Measurements from ENCODE around the gene ARHGAP19.

Gene ARHGAP19

GRCh38 chr10:97190450-97190849 lies 102.0 kb downstream of the ARHGAP19 start:
- DNase-seq = no peak

DNA sequence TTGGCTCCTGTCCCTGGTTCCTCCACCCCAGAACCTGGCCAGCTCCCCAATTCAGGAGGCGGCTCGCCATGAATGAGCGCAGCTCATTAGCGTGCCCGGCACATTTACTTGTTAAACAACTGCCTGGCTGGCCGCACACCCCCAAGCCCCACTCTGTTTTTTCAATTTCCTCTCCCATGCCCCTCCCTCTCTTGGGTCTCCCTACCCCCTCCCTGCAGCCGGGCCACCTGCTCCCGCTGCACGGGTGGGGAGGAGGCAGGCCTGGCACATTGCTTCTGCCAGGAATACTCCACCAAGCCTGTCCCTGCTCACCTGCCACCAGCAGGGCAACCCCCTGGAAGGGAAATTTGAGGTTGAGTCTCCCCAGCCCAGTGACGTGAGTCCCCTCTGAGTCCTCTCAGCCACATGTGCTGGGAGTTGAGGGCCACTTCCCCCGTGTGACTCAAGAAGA lies 104.2 kb downstream of the ARHGAP19 start:
- DNase-seq = no peak

DNA sequence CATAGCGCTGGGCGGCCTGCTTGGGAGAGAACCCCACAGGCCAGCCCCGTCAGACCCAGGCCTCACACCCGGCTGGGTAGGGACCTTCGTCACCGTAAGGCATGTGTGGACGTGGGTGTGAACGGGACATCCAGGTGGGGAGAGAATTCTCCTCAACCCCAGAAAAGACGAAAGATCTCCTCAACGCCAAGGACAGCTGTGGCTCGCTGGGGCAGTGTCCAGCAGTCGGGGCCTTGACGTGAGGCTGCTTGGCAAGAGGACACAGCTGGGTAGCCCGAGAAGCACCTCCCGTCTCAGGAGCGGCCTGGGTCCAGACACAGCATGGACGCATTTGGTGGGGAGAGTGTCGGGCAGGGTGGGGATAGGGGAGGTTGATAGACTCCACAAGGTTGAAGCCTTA lies 105.5 kb downstream of the ARHGAP19 start:
- DNase-seq = no peak

GRCh38 chr10:97185326-97186058 lies 106.9 kb downstream of the ARHGAP19 start, which contains the start of gene SLIT1:
Gene SLIT1, minus strand, starts transcription at chr10:97185959. Its CDS starts 285 bp downstream, at chr10:97185674.
- no peak for DNase-seq

DNA sequence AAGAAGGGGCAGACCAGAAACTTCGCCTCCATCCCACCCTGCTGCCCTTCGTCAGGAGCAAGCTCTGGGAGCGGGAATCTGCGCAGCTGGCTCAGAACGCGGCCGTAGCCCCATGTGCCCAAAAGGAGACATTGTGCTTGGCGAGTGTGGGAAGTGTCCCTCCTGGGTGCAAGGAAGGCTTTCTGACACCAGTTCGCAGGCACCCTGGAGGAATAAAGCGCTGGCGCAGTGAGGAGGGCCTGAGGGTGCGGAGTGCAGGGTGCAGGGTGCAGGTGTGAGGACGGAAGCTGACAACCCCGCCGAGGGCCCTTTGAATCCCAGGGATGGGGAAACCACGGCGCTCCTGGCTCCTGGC lies 107.5 kb downstream of the ARHGAP19 start:
- DNase-seq = no peak

GRCh38 chr10:97183314-97183713 lies 109.1 kb downstream of the ARHGAP19 start:
- DNase-seq = no peak

- DNase-seq = no peak
These were observed 110.0 kb downstream of the ARHGAP19 start for GRCh38 chr10:97182288-97182990.

DNA sequence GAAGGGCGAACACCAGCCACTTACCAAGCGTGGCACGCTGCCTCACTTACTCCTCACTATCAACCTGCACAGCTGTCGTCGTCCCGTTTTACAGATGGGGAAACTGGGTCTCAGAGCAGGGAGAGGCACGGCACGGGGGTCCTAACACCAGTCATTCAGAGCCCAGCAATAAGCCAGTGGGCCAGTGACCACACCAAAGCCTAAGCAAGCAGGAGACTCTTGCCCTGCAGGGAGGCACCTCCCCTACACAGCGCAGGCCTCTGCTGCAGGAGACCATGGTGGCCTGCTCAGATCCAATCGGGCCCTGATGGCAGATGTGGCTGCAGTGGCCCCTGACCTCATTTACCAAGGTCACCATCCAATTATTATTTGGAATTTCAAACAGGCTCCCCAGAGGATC lies 111.5 kb downstream of the ARHGAP19 start:
- DNase-seq = no peak

GRCh38 chr10:97180363-97180755 lies 112.1 kb downstream of the ARHGAP19 start:
- no peak for DNase-seq

DNA sequence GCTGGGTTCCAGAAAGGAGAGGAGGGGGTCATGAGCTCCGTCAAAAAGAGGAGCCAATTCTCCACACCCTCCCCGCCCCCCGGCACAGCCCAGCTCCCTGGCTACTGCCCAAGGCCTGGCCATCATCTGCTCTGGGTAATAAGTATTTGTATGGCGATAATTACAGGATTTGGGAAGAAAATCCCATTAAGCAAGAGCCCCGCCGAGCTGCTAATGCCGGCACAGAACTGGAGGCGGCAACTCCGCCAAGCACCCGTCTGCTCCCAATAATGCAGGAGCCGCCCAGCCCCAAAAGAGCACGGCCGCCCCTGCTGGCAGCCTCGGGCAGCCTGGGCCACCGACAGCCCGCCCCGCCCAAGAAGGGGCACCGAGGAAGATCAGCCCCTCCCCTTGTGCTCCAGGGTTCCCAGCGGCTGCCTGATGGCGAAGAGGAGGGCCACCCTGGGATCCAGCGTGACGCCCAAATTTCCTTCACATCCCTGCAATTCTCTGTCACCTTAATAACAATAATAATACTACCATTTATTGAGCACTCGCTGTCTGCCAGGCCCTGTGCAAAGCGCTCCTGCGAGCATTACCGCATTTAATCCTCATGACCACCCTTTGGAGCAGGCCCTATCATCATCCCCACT lies 112.6 kb downstream of the ARHGAP19 start:
- no peak for DNase-seq

GRCh38 chr10:97179311-97179710 lies 113.1 kb downstream of the ARHGAP19 start:
- DNase-seq = no peak

DNA sequence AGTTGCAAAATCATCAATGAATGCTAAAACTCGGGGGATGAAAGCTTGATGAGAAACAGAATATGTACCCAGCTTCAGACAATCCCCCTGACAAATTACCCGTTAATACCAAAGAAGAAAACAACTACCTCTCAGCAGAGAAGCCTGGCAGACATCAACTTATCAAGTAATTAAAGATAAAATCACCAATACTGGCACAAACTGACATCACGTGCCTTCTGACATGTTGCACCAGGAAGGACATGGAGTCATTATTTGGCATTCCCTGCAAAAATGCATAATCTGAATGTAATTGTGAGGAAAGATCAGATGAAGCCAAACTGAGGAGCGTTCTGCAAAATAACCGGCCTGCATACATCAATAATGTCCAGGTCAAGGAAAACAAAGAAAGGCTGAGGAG lies 114.4 kb downstream of the ARHGAP19 start:
- no peak for DNase-seq

DNA sequence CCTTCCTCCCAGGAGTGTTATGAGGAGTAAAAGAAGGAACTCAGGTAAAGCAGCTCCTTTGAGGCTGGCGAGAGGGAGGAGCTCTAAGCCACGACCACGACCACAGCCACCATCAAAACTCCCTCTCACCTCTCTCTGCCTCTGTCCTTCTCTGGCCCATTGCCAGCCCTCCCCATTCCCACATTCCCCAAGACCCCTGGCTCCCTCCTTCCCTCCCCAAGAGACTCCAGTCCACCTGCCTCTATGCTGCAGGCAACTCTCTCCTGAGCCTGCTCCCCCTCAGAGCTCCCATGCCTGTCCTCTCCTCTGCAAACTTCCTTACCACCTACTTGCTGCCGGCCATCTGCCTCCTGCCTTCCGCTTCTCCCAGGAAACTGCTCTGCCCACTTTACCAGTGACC lies 116.2 kb downstream of the ARHGAP19 start:
- DNase-seq = no peak

DNA sequence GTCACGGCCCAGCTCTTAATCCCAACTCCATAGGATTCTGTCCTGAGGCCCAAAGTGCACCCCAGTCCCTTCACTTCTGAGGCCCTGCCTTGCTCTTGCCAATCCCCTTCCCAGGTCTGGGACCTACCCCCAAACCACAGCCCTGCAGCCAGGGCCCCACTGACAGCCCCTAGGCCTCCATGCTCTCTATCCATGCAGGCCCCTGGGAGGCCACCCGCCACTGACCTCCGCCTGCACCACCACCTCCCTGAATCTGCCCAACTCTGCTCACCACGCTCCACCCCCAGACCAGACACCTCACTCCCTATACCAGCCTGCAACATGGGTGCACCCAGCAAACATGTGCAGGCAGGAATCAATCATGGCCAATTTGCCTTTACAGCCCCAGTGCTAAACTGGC lies 116.9 kb downstream of the ARHGAP19 start:
- no peak for DNase-seq

- DNase-seq = no peak
These were observed 117.5 kb downstream of the ARHGAP19 start for GRCh38 chr10:97174941-97175340.

- no peak for DNase-seq
These were observed 118.1 kb downstream of the ARHGAP19 start for GRCh38 chr10:97174276-97174775.

DNA sequence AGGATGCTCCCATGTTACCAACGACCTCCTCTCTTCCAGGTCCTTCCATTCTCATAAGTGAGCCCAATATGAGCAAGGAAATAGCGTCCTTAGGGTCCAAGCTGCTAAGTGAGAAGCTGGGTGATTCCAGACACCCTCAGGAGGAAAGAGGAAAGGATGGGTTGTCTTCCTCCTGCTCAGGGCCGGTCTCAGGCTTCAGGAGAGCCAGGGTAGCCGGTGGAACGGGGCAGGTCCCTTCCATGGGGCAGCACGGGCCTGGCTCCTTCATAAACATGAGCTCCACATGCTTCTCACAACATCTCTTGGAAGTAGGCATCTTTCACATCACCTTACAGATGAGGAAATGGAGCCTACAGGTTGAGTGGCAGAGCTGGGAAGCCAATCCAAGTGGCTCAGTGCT lies 119.4 kb downstream of the ARHGAP19 start:
- no peak for DNase-seq

Measured in CD4-positive, alpha-beta T cell treated with Interleukin-12 subunit alpha and Interleukin-12 subunit beta, for 1 hour (primary cell).